Body of pancreas (tissue), 4 donors: ENCODE measurements around the gene CANX.

Source experiments
- POLR2A ChIP-seq, 3 donors: fragments of 450-650 bp; IDR thresholded peaks; one replicate each; pipeline ENCODE4 v1.6.1; 2016; ENCODE audit warnings: antibody characterized with exemption in 3 of 3, mild to moderate bottlenecking in 2 of 3
- TF ChIP-seq, protein P1 (sequence below), 7 experiments: fragments of 450-650 bp in 4 of 7; fragments of 200-600 bp in 3 of 7; sonication (generic) in 3 of 7; IDR thresholded peaks; one replicate each; pipeline ENCODE4 v1.5.1; 2016 to 2019; ENCODE audit warnings: antibody characterized with exemption in 7 of 7

DNA sequence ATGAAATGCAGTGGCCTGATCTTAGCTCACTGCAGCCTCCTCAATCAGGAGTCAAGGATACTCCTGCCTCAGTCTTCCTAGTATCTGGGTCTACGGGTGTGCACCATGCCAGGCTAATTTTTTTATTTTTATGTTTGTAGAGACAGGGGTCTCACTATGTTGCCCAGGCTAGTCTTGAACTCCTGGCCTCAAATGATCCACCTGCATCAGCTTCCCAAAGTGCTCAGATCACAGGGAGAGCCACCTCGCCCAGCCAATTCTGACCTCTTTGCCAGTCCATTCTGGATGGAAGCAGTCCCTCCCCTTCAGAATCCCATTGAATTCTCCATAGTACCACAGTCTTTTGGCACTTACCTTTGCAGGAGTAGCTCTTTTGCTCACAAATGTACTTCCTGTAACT is 1.7 kb upstream of the CANX start:
- TF ChIP-seq, protein P1, sequence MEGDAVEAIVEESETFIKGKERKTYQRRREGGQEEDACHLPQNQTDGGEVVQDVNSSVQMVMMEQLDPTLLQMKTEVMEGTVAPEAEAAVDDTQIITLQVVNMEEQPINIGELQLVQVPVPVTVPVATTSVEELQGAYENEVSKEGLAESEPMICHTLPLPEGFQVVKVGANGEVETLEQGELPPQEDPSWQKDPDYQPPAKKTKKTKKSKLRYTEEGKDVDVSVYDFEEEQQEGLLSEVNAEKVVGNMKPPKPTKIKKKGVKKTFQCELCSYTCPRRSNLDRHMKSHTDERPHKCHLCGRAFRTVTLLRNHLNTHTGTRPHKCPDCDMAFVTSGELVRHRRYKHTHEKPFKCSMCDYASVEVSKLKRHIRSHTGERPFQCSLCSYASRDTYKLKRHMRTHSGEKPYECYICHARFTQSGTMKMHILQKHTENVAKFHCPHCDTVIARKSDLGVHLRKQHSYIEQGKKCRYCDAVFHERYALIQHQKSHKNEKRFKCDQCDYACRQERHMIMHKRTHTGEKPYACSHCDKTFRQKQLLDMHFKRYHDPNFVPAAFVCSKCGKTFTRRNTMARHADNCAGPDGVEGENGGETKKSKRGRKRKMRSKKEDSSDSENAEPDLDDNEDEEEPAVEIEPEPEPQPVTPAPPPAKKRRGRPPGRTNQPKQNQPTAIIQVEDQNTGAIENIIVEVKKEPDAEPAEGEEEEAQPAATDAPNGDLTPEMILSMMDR (IDR thresholded peaks at IDR 0.05), result no peak
- TF ChIP-seq POLR2A (IDR thresholded peaks at IDR 0.05), result no peak
